8988T (cell line): ENCODE data around the gene C1orf21.
A peak's percentile ranks its signal among the peaks of the same experiment; 100 is the strongest.

ENCODE experiments used
- DNase-seq: peaks from one replicate; pipeline ENCODE4 v3.0.0; 2011

The C1orf21 gene

DNA sequence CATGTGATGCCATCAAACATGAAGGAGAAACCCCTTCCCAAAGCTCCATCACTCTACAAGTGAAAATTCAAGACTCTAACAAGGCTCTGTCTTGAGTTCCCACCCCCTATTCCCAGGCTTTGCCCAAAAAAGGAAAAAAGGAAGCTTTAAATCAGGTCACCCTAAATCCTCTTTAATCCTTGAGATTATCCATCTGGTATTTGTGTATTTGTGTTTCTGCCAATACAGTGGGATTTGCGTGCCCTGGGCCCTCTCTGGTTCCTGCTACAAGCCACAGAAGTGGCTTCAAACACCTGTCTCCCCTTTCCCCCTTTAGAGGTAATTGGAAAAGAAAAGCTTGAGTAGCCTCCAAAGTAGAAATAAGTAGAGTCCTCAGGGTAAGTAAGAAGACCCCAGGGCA, 247.5 kb downstream of the C1orf21 start:
- no peak for DNase-seq

DNA sequence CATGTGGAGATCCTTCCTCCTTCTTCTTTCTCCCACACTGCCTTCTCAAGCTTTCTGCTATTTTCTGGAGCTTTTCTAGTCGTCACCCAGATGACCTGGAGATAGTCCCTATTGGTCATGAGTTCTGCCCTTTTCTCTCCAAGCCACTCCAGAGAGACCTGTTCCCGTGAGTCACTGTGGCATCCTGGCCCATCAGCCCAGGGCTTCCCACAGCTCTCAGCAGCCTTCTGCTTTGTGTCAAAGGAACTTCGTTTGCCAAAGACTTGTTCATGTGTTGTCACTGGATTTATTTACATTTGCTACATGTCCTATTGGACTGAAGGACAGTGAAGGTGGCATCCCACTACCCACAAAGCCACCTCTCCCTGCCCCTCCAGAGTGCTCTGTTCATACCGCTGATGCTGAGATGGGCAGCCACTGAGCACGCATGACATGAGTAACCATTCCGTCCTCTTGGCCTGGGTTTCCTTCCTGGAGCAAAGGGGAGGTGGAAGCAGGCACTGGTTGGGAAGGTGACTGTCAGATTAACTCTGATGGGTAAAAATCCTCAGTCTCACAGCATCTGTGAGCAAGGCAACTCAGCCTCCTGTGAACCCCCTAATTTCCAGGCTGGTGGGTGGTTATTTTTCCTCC, 248.6 kb downstream of the C1orf21 start:
- no peak for DNase-seq

- DNase-seq: no peak
These were observed 249.2 kb downstream of the C1orf21 start for GRCh38 chr1:184635980-184636431.

DNA sequence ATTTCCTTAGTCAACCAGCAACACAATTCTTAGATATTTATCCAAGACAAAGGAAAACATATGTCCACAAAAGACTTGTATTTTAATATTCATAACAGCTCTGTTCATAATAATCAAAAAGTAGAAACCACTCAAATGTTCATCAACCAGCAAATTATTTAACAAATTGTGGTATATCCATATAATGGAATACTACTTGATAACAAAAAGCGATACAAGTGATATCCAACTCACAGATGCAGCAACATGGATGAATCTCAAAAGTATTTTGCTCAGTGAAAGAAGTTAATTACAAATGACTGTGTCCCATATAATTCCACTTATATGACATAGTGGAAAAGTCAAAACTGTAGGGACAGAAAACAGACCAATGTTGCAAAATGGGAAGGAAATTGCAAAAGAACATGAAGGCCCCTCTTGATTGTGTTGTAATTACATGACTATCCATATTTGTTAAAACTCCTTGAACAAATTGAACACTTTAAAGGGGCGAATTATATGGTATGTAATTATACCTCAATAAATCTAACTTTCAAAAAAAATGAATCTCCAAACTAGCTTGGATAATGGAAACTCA, 250.9 kb downstream of the C1orf21 start:
- no peak for DNase-seq

GRCh38 chr1:184639205-184639604, 252.4 kb downstream of the C1orf21 start:
- DNase-seq: no peak

DNA sequence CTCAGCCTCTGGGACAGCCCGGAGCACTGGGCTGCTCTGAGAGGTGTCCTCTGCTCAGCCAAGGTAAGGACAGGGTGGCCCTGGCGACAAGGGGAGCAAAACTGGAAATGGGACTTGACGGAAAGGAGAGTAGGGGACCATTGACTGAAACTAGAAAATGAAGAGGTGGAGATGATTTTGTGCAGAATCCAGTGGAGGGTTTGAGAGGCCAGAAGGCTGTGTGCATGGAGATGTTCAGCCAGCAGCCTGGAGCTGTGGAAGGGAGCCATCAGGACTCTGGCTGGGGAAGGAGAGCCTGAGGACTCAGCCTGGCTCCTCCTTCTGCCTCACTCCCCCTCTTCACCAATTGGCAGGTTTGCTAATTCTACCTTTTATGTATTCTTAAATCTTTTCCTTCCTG, 253.7 kb downstream of the C1orf21 start:
- DNase-seq: no peak

GRCh38 chr1:184641894-184642293, 255.1 kb downstream of the C1orf21 start:
- no peak for DNase-seq

DNA sequence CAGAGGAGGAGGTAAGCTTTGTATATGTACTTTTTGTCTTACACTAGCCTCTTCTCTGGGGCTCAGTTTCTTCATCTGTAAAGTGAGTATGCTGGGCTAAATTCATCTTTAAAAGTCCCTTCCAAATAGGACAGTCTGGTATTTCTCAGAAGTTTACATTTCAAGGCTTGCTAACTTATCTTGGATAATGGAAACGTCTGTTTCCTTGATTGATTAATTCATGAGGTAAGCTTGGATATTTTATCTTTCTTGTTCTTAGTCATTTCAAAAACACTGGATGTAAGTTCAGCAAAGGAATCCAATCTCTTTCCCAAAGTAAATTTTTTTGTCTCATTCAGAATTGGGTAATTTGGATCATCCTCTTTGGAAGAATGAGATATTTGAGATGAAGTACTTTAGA, 256.8 kb downstream of the C1orf21 start:
- DNase-seq: no peak

DNA sequence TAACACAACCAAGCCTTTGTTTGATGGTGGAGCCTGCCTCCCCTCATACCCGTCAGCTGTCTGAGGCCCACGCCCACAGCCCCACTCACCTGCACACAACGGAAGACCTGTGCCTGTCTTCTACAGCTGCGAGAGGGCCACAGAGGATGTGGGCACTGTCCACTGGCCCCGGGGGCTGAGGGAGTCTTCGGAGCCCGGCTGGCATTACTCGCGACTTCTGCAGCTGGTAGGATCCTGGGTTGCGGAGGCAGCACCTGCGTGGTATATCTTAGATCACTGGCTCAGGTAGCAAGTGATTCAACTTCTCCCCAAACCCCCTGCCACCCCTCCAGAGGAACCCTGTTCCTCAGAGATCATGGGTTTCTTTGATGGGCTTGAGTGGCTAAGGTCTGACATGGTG, 257.9 kb downstream of the C1orf21 start:
- no peak for DNase-seq

GRCh38 chr1:184646178-184646701, 259.4 kb downstream of the C1orf21 start:
- DNase-seq: no peak

GRCh38 chr1:184646824-184647223, 260.0 kb downstream of the C1orf21 start:
- no peak for DNase-seq

- no peak for DNase-seq
These were observed 260.6 kb downstream of the C1orf21 start for GRCh38 chr1:184647471-184647870.

GRCh38 chr1:184648160-184648855, 261.5 kb downstream of the C1orf21 start:
- DNase-seq: no peak

DNA sequence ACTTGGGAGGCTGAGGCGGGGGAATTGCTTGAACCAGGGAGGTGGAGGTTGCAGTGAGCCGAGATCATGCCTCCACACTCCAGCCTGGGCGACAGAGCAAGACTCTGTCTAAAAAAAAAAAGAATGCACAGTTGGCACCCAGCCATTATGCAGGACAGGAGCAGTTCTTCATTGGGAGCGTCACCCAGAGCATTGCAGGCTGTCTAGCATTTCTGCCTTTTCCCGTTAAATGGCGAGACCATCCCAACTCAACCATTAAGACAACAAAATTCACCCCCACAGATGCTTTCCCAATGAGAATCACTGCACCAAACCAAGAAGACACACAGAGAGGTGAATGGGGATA, 262.0 kb downstream of the C1orf21 start:
- no peak for DNase-seq

DNA sequence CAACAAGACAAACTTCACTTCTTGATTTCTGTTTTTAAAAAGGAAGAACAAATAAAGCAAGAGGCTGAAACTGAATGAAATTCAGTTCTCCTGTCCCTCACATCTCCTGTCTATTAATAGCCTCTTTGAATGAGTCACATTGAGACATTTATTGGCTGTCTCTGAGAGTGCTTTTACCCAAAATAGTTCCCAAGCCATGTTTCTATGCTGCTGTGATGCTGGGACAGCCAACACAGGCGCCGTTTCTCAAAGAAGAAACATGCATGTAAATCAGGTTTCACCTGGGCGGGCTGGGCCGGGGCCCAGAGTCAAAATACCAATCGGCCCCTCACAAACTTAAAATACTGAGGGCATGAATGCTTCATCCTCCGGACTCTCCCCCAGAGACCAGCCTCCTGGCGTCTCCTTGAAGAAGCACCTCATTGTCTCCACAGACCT, 262.6 kb downstream of the C1orf21 start:
- DNase-seq: no peak

DNA sequence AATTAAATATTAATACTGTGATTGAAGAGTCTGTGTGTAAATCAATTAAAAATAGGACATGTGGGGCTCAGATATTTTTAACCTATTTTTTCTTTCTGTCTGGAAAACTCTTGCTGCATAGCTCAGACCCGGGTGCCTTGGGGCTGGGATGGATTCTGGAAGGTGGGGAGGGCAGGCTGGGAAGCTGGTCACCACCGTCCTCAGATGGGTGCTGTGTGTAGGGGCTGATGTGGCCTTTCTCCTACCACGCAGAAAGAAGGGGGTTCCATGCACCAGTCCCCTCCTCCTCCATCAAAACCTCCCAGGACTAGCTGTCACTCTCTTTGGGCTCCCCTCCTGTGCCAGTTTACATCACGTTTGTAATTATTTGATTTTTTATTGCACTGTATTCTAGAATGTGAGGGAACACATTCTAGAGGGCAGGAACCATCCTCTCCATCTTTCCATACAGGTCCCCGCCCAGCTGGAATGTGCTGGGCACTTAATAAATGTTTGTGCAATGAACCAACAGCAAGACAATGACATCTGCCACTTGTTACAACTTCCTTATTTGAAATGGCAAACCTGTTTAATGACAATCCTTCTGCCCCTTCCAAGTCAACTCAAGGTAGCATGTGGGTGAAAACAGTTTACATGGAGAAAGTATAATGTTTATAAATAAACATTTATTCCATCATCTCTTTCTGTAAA, 263.5 kb downstream of the C1orf21 start:
- no peak for DNase-seq

- no peak for DNase-seq
These were observed 268.4 kb downstream of the C1orf21 start for GRCh38 chr1:184655185-184655584.

DNA sequence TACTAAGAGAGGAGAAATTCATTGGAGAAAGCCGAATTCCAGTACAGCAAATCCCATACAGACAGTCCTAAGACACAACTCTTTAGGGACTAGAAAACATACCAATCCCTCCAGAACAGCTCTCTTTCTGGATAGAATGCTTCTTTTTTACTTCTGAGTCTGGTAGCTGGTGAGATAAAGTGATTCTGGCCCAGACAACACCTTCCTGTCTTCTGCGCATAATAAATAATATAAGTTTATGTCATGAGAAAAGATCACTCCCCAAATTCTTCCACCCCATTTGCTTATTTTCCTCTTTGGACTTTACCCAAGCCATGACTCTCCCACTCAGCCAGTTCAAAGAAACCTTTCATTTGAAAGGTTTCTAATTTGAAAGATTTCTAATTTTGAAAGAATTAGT, 269.4 kb downstream of the C1orf21 start:
- DNase-seq: no peak

DNA sequence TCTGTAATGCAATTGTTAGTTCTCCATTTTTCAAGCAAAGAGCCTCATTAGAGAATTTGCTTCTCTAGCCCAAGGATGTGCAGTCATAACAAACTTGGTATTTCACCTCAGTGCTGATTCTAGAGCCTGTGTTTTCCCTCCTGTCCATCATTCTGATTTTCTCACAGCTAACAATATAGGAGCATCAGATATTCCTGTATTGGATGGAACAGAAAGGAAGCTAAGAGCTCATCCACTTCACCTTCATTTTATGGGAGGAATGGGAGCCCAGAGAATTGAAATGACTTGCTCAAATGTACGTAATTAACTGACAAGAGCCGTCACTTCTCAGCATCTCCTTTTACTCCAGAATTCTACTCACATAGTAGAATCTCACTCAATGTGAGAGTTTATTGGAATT, 271.2 kb downstream of the C1orf21 start:
- no peak for DNase-seq

GRCh38 chr1:184660462-184661191, 273.8 kb downstream of the C1orf21 start:
- no peak for DNase-seq

DNA sequence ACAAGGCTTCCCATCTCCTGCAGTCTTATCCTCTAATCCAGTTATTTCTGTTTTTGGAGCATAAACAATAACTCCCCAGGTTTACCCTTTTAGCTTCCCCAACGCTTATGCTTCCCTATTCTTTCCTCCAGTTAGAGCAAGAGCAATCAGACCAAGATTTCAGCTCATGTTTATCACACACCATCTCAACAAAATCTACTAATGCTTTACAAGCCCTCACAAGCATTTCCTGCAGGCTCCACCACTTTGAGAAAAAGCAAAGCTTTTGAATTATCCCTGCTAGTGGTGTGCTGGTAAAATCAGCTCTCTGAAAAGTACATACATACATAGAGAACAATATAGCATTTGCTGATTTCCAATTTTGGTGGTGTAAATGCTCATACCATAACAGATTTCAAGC, 275.0 kb downstream of the C1orf21 start:
- DNase-seq: no peak

- DNase-seq: peak; percentile 60
These were observed 277.3 kb downstream of the C1orf21 start for GRCh38 chr1:184664042-184664660.
